K562 (cell line): ENCODE measurements around the gene FAM50A. TPM values are rescaled to one million over a fixed set of nuclear protein-coding genes. Genes with fewer than 3 reads are reported as not detected.
A peak's percentile ranks its signal among the peaks of the same experiment; 100 is the strongest.

ENCODE experiments used
- ATAC-seq: fragments of 200-7000 bp; cut with Tn5 transposase; 3 replicates; pipeline ENCODE4 v1.9.1; 2020; ENCODE audit warnings: moderate library complexity
- BruUV-seq: library from RNA; stranded (reverse); fragments of 400-500 nt; replicated peaks from 2 replicates; lab custom pipeline; 2021; lab: Mats Ljungman, UMichigan
- CTCF ChIA-PET: fragments of 300-600 bp; formaldehyde crosslinking; extraction: SDS; loops from one replicate; lab custom pipeline; 2021; ENCODE audit warnings: low intra/inter-chr PET ratio; lab: Yijun Ruan, JAX
- POLR2A ChIA-PET: fragments of 300-600, 350-650 bp; sonication (Branson Sonifier 250); formaldehyde crosslinking; extraction: SDS; loops from one replicate; lab custom pipeline; 2021; ENCODE audit warnings: antibody characterized with exemption, inconsistent platforms; lab: Yijun Ruan, JAX
- DNase-seq, 4 experiments: peaks; one replicate each; pipeline versions ENCODE4 v3.0.0 to v3.0.0-alpha.2; 2011 to 2018; ENCODE audit warnings: low spot score in 3 of 4, mixed read lengths in 3 of 4; ENCODE audit errors: extremely low read depth in 1 of 4
- FAIRE-seq: peaks from 2 replicates; lab custom pipeline; 2011; peaks lifted over from hg19 to GRCh38; lab: Jason Lieb, UNC
- H2AFZ ChIP-seq: 2 replicates; pipeline ENCODE4 v1.6.0; 2011; ENCODE audit warnings: low read depth, low read length, control low read depth, inconsistent platforms
- H3K27ac ChIP-seq: fragments of 200-600 bp; 3 replicates; pipeline ENCODE4 v1.8.0; 2011; ENCODE audit warnings: low read depth, mild to moderate bottlenecking, control low read depth, inconsistent platforms, low read length, moderate library complexity, mixed read lengths; ENCODE audit errors: extremely low read depth
- H3K27me3 ChIP-seq, 2 experiments: fragments of 300-600 bp in 1 of 2; 2 replicates in 1 of 2; 3 replicates in 1 of 2; pipeline versions ENCODE4 v1.6.0 to v1.8.0; 2011; ENCODE audit warnings: inconsistent platforms in 2 of 2, low read length in 2 of 2, mild to moderate bottlenecking in 1 of 2, mixed read lengths in 1 of 2, moderate library complexity in 1 of 2; ENCODE audit not compliant: control insufficient read depth in 2 of 2, insufficient read depth in 2 of 2
- H3K36me3 ChIP-seq: fragments of 300-600 bp; 3 replicates; pipeline ENCODE4 v1.8.0; 2011; ENCODE audit warnings: mild to moderate bottlenecking, low read length, inconsistent platforms; ENCODE audit not compliant: control insufficient read depth, insufficient read depth
- H3K4me1 ChIP-seq, 2 experiments: fragments of 200-600 bp in 1 of 2; replicated peaks in 1 of 2; 2 replicates in 1 of 2; 3 replicates in 1 of 2; pipeline versions ENCODE4 v1.5.1 to v1.8.0; 2011; ENCODE audit warnings: inconsistent platforms in 2 of 2, low read length in 2 of 2, mild to moderate bottlenecking in 1 of 2, mixed read lengths in 1 of 2, moderate library complexity in 1 of 2; ENCODE audit not compliant: control insufficient read depth in 2 of 2, insufficient read depth in 2 of 2
- H3K4me2 ChIP-seq: 2 replicates; pipeline ENCODE4 v1.6.1; 2011; ENCODE audit warnings: low read length, control low read depth, inconsistent platforms, mixed read lengths; ENCODE audit not compliant: insufficient read depth
- H3K4me3 ChIP-seq: fragments of 200-600 bp; sonication (generic), shearing (Covaris generic); 2 replicates; pipeline ENCODE4 v1.5.1; 2016; ENCODE audit warnings: control low read depth, inconsistent platforms
- H3K79me2 ChIP-seq: fragments of 200-600 bp; 3 replicates; pipeline ENCODE4 v1.8.0; 2011; ENCODE audit warnings: low read length, inconsistent platforms; ENCODE audit not compliant: control insufficient read depth, insufficient read depth
- H3K9ac ChIP-seq, 2 experiments: 2 replicates each; pipeline versions ENCODE4 v1.6.0 to v1.6.1; 2011; ENCODE audit warnings: low read depth in 2 of 2, low read length in 2 of 2, control low read depth in 1 of 2, inconsistent platforms in 1 of 2, mild to moderate bottlenecking in 1 of 2, mixed read lengths in 1 of 2; ENCODE audit not compliant: insufficient read depth in 1 of 2
- H3K9me1 ChIP-seq: one replicate; pipeline ENCODE4 v1.6.0; 2011; ENCODE audit warnings: inconsistent platforms, mild to moderate bottlenecking, low read length, moderate library complexity; ENCODE audit not compliant: control insufficient read depth, insufficient read depth
- H3K9me3 ChIP-seq: replicated peaks from 2 replicates; pipeline ENCODE4 v1.5.1; 2011; ENCODE audit warnings: low read depth, low read length, inconsistent platforms; ENCODE audit not compliant: control insufficient read depth, insufficient read depth
- H4K20me1 ChIP-seq: replicated peaks from 2 replicates; pipeline ENCODE4 v1.6.1; 2011; ENCODE audit warnings: low read length, inconsistent platforms, mixed read lengths; ENCODE audit not compliant: control insufficient read depth, insufficient read depth
- ADNP ChIP-seq: fragments of 200-800 bp; sonication (Bioruptor generic); IDR thresholded peaks from 2 replicates; pipeline ENCODE4 v1.6.1; 2016; ENCODE audit warnings: missing genetic modification characterization, missing compliant biosample characterization
- CEBPB ChIP-seq: fragments of 450-650 bp; IDR thresholded peaks from 2 replicates; pipeline ENCODE4 v1.6.1; 2016; ENCODE audit warnings: missing genetic modification characterization, missing compliant biosample characterization
- CTBP1 ChIP-seq: fragments of 450-650 bp; IDR thresholded peaks from 2 replicates; pipeline ENCODE4 v1.6.1; 2016; ENCODE audit warnings: borderline replicate concordance
- EGR1 ChIP-seq: fragments of 450-650 bp; conservative IDR thresholded peaks from 2 replicates; pipeline ENCODE4 v1.6.1; 2017; ENCODE audit warnings: mild to moderate bottlenecking
- ERF ChIP-seq: fragments of 450-650 bp; formaldehyde crosslinking; IDR thresholded peaks from 2 replicates; pipeline ENCODE4 v1.4.0; 2020; ENCODE audit warnings: mild to moderate bottlenecking, mixed read lengths
- GMEB1 ChIP-seq: fragments of 250-450 bp; sonication (Bioruptor Pico); IDR thresholded peaks from 2 replicates; pipeline ENCODE4 v1.4.0; 2020; ENCODE audit warnings: mild to moderate bottlenecking
- HOMEZ ChIP-seq: fragments of 250-450 bp; sonication (Bioruptor Pico); IDR thresholded peaks from 2 replicates; pipeline ENCODE4 v1.4.0; 2020; ENCODE audit warnings: mild to moderate bottlenecking, moderate library complexity
- KLF6 ChIP-seq: fragments of 250-450 bp; sonication (Bioruptor Pico); IDR thresholded peaks from 2 replicates; pipeline ENCODE4 v1.4.0; 2020; ENCODE audit warnings: mild to moderate bottlenecking, moderate library complexity, borderline replicate concordance
- MTA2 ChIP-seq: fragments of 450-650 bp; IDR thresholded peaks from 2 replicates; pipeline ENCODE4 v1.6.1; 2016; ENCODE audit warnings: low read depth
- MTA3 ChIP-seq: fragments of 450-650 bp; formaldehyde crosslinking; IDR thresholded peaks from 2 replicates; pipeline ENCODE4 v1.6.1; 2017; ENCODE audit warnings: mild to moderate bottlenecking, borderline replicate concordance
- POLR2A ChIP-seq: fragments of 450-650 bp; conservative IDR thresholded peaks from 2 replicates; pipeline ENCODE4 v1.6.1; 2016
- SMAD4 ChIP-seq: fragments of 250-450 bp; sonication (Bioruptor Pico); conservative IDR thresholded peaks from 2 replicates; pipeline ENCODE4 v1.8.0; 2021; ENCODE audit warnings: inconsistent platforms, mild to moderate bottlenecking, moderate library complexity
- SUPT5H ChIP-seq: fragments of 450-650 bp; IDR thresholded peaks from 2 replicates; pipeline ENCODE4 v1.6.1; 2016
- ZBTB9 ChIP-seq: fragments of 450-650 bp; formaldehyde crosslinking; IDR thresholded peaks from 2 replicates; pipeline ENCODE4 v1.4.0; 2020; ENCODE audit warnings: mild to moderate bottlenecking, moderate library complexity
- ZNF395 ChIP-seq: fragments of 200-800 bp; sonication (Bioruptor generic); IDR thresholded peaks from 2 replicates; pipeline ENCODE4 v1.6.1; 2017; ENCODE audit warnings: missing genetic modification characterization, missing compliant biosample characterization
- ZNF589 ChIP-seq: fragments of 200-800 bp; sonication (Bioruptor generic); IDR thresholded peaks from 2 replicates; pipeline ENCODE4 v1.6.1; 2016; ENCODE audit warnings: low read depth, missing genetic modification characterization, missing compliant biosample characterization
- WGBS: fragments of 100-300 bp; shearing (Covaris generic); methylation state at CpG from one replicate; pipeline ENCODE4 v1.1.6; 2016; ENCODE audit warnings: low coverage, mixed read lengths; ENCODE audit not compliant: insufficient coverage; ENCODE audit errors: missing lambda C conversion rate; 5-methylcytosine and 5-hydroxymethylcytosine counted together
- in situ Hi-C: fragments of 300-500 bp; cut with MboI; formaldehyde crosslinking; loops from 4 replicates; pipeline ENCODE4 v1.15.0; 2018; ENCODE audit warnings: inconsistent platforms, mixed read lengths
- intact Hi-C: fragments of 100-400 bp; cut with micrococcal nuclease; formaldehyde crosslinking; loops from 2 replicates; pipeline ENCODE4 v1.14.2; 2022
- polyA plus RNA-seq, 8 experiments: library from polyadenylated mRNA; depleted of rRNA in 4 of 8; stranded (reverse) in 5 of 8; unstranded in 3 of 8; fragments of >200 nt; fragmentation: Nextera tagmentation in 2 of 8; fragmentation: Illumina TruSeq in 1 of 8; extraction: Ambion mirVana in 2 of 8; extraction: Trizol in 1 of 8; gene quantifications; 2 replicates each; pipeline versions ENCODE4 v1.2.1 to v1.2.3, GENCODE V29; 2011 to 2014; ENCODE audit warnings: inconsistent platforms in 1 of 8, missing spikeins in 1 of 8
- total RNA-seq, 7 experiments: library from RNA; depleted of rRNA in 6 of 7; stranded (reverse); fragments of >200 nt in 6 of 7; fragmentation: Illumina TruSeq in 2 of 7; extraction: Trizol in 2 of 7; gene quantifications; 2 replicates each; pipeline versions ENCODE4 v1.2.1 to v1.2.3, GENCODE V29; 2011 to 2021; ENCODE audit warnings: low replicate concordance in 1 of 7

Gene FAM50A
- total and polyA plus RNA-seq, 9 of the 15 experiments (the other 6 are each of a cell fraction or from before 2014, with no cell fraction given), result 4.4 to 114 (median 67.3) TPM

GRCh38 chrX:154486396-154487207, 42.7 kb downstream of the FAM50A start, which contains the start of gene UBL4A:
Gene UBL4A (minus strand): TSS chrX:154486615. CDS start chrX:154486584, 31 bp downstream.
- H3K9me1 ChIP-seq, result no peaks in the 10 kb centered on the region
- CTCF ChIA-PET, result no interaction called here
- H3K9ac ChIP-seq, result peak within 1 kb of the TSS; percentile 84 to 97
- ATAC-seq (peak; percentile 22), DNase-seq (peak; percentile 67 to 83 (median 73)), FAIRE-seq (no peak)
- peaks cover 47 to 93% of the 10 kb centered on the region in 2 experiments for H3K4me1 ChIP-seq
- BruUV-seq, result no TSS peak
- POLR2A ChIA-PET, result interaction anchor here (0.5 to 2.1 kb wide), 10 partner anchors 9 to 478 kb away, joined by 3 to 10 read pairs (median 4); partner anchors contain the start of genes ATP6AP1 and RPL10
- intact Hi-C loops (loop anchor here (5.0 kb wide), 1 partner anchor 89 kb away; the partner anchor contains the start of gene RPL10), in situ Hi-C loops (no loop called here)
- H3K36me3 ChIP-seq, result peaks cover 50% of the 10 kb centered on the region
- WGBS, result 7% methylated on average over 12 of the region's 95 CpGs
- H3K79me2 ChIP-seq, result peaks cover 72% of the 10 kb centered on the region
- peak within 1 kb of the TSS; percentile 63; the same call in 1 of the 2 replicates for H2AFZ ChIP-seq
- H3K27me3 ChIP-seq, result no peaks in the 10 kb centered on the region
- H3K27ac ChIP-seq, result peak within 1 kb of the TSS; percentile 87
- peak within 1 kb of the TSS; percentile 91 for H3K4me2 ChIP-seq
- peak within 1 kb of the TSS; percentile 83 for H3K4me3 ChIP-seq
- no peaks in the 10 kb centered on the region for H3K9me3 ChIP-seq
- peaks cover 7% of the 10 kb centered on the region; the same call in 1 of the 2 replicates for H4K20me1 ChIP-seq
- no peak for TF ChIP-seq HOMEZ
- TF ChIP-seq CEBPB (tag), result no peak
- TF ChIP-seq CTBP1, result peak; percentile 30; the same call in 1 of the 2 replicates
- TF ChIP-seq POLR2A, result peak; percentile 48; the same call in 1 of the 2 replicates
- TF ChIP-seq KLF6 (CRISPR knock-in tag), result no peak
- peak; percentile 94 for TF ChIP-seq EGR1
- peak; percentile 42; the same call in 1 of the 2 replicates for TF ChIP-seq SUPT5H
- 0 out of 2 replicates have a peak, but pooled peaks have one; percentile 33 for TF ChIP-seq ZNF589 (CRISPR knock-in tag)
- TF ChIP-seq ERF (CRISPR knock-in tag), result peak; percentile 67; the same call in 1 of the 2 replicates
- TF ChIP-seq SMAD4 (CRISPR knock-in tag), result peak; percentile 92
- TF ChIP-seq ZNF395, result peak; percentile 81; the same call in 1 of the 2 replicates
- TF ChIP-seq ADNP (tag), result no peak
- TF ChIP-seq GMEB1, result no peak
- TF ChIP-seq MTA2, result no peak
- 0 out of 2 replicates have a peak, but pooled peaks have one; percentile 39 for TF ChIP-seq ZBTB9 (CRISPR knock-in tag)
- TF ChIP-seq MTA3, result peak; percentile 74; the same call in 1 of the 2 replicates
